Activated CD4-positive, CD25-positive, alpha-beta regulatory T cell treated with anti-CD3 and anti-CD28 coated beads, Interleukin-2, amount 50 U/mL, for 16 hours (primary cell): ENCODE results near the gene TMEM52.
A peak's percentile ranks its signal among the peaks of the same experiment; 100 is the strongest.
"Not testable (repeated sequence)": the region's sequence is repeated elsewhere in the genome, so short reads cannot be mapped to it uniquely, and the experiment has no call there.

Source experiments
- DNase-seq: peaks from one replicate; pipeline ENCODE4 v3.0.0-alpha.2; 2020; ENCODE audit warnings: low read depth, low spot score

Gene TMEM52

GRCh38 chr1:1894354-1895059 lies 24.6 kb downstream of the TMEM52 start:
- no peak for DNase-seq

GRCh38 chr1:1893997-1894353 lies 25.1 kb downstream of the TMEM52 start:
- DNase-seq = no peak

- no peak for DNase-seq
Measured at GRCh38 chr1:1893291-1893985, 25.6 kb downstream of the TMEM52 start.

GRCh38 chr1:1892763-1893120 lies 26.3 kb downstream of the TMEM52 start:
- no peak for DNase-seq

GRCh38 chr1:1892079-1892762 lies 26.9 kb downstream of the TMEM52 start:
- DNase-seq = no peak

- DNase-seq = peak; percentile 58
Measured at GRCh38 chr1:1891349-1892078, 27.6 kb downstream of the TMEM52 start.

- DNase-seq = peak; percentile 79
Measured at GRCh38 chr1:1890506-1891348, 28.4 kb downstream of the TMEM52 start, which contains the start of gene GNB1. GNB1 (minus strand) TSS chr1:1891087; CDS start chr1:1825453, 65,634 bp downstream.

- no peak for DNase-seq
Measured at GRCh38 chr1:1889847-1890505, 29.1 kb downstream of the TMEM52 start.

- DNase-seq = no peak
Measured at GRCh38 chr1:1889090-1889750, 29.9 kb downstream of the TMEM52 start.

- DNase-seq = not testable (repeated sequence)
Measured at GRCh38 chr1:1883890-1884289, 35.2 kb downstream of the TMEM52 start.

- DNase-seq = no peak
Measured at GRCh38 chr1:1883092-1883873, 35.8 kb downstream of the TMEM52 start.

GRCh38 chr1:1881727-1882126 lies 37.4 kb downstream of the TMEM52 start:
- no peak for DNase-seq

- DNase-seq = no peak
Measured at GRCh38 chr1:1880617-1881312, 38.3 kb downstream of the TMEM52 start.

- no peak for DNase-seq
Measured at GRCh38 chr1:1879942-1880341, 39.1 kb downstream of the TMEM52 start.

- no peak for DNase-seq
Measured at GRCh38 chr1:1877865-1878436, 41.1 kb downstream of the TMEM52 start.

- DNase-seq = no peak
Measured at GRCh38 chr1:1876335-1876930, 42.6 kb downstream of the TMEM52 start.

- no peak for DNase-seq
Measured at GRCh38 chr1:1875932-1876331, 43.1 kb downstream of the TMEM52 start.

GRCh38 chr1:1874901-1875300 lies 44.2 kb downstream of the TMEM52 start:
- DNase-seq = no peak
